Measurements from ENCODE around the gene TCF23. TPM values are rescaled to one million over a fixed set of nuclear protein-coding genes. Genes with fewer than 3 reads are reported as not detected.

The TCF23 gene
- total and polyA plus RNA-seq, 4 donors, result under 0.01 to 0.05 (median 0.02) TPM; not detected in 1

GRCh38 chr2:27159271-27159670, 10.5 kb downstream of the TCF23 start:
- no peak for DNase-seq (ENCODE audit: low spot score)
- no peaks in the 10 kb centered on the region for H3K27me3 ChIP-seq (ENCODE audit: control insufficient read depth in 4 of 4, insufficient read depth in 4 of 4, low read length in 3 of 4)
- H3K27ac ChIP-seq (ENCODE audit: low read depth in 1 of 2, low read length in 2 of 2), result no peak overlapping the region
- H3K9ac ChIP-seq (ENCODE audit: low read depth in 1 of 2, low read length in 2 of 2), result no peak overlapping the region
- no peak overlapping the region for H3K4me3 ChIP-seq (ENCODE audit: low read depth in 1 of 3, low read length in 3 of 3)
- WGBS, result 92% methylated on average over 6 of the region's 6 CpGs
- no peaks in the 10 kb centered on the region for H3K36me3 ChIP-seq (ENCODE audit: control insufficient read depth in 4 of 4, insufficient read depth in 3 of 4, low read depth in 1 of 4, low read length in 3 of 4)
- TF ChIP-seq RAD21 (IDR thresholded peaks at IDR 0.05), result no peak
- no peak for TF ChIP-seq JUND (IDR thresholded peaks at IDR 0.05)
- TF ChIP-seq GABPA (IDR thresholded peaks at IDR 0.05 in 1 of 2, conservative IDR thresholded peaks at IDR 0.05 in 1 of 2), result no peak
- no peak for TF ChIP-seq FOXA2 (IDR thresholded peaks at IDR 0.05)
- no peak for TF ChIP-seq NR2F2 (IDR thresholded peaks at IDR 0.05)
- no peak for TF ChIP-seq HNF4G (IDR thresholded peaks at IDR 0.05)
- TF ChIP-seq YY1 (IDR thresholded peaks at IDR 0.05), result no peak
- TF ChIP-seq REST (IDR thresholded peaks at IDR 0.05), result no peak
- TF ChIP-seq FOXA1 (IDR thresholded peaks at IDR 0.05), result no peak
- TF ChIP-seq, protein P1, sequence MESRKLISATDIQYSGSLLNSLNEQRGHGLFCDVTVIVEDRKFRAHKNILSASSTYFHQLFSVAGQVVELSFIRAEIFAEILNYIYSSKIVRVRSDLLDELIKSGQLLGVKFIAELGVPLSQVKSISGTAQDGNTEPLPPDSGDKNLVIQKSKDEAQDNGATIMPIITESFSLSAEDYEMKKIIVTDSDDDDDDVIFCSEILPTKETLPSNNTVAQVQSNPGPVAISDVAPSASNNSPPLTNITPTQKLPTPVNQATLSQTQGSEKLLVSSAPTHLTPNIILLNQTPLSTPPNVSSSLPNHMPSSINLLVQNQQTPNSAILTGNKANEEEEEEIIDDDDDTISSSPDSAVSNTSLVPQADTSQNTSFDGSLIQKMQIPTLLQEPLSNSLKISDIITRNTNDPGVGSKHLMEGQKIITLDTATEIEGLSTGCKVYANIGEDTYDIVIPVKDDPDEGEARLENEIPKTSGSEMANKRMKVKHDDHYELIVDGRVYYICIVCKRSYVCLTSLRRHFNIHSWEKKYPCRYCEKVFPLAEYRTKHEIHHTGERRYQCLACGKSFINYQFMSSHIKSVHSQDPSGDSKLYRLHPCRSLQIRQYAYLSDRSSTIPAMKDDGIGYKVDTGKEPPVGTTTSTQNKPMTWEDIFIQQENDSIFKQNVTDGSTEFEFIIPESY (IDR thresholded peaks at IDR 0.05), result no peak
- TF ChIP-seq, protein P2, sequence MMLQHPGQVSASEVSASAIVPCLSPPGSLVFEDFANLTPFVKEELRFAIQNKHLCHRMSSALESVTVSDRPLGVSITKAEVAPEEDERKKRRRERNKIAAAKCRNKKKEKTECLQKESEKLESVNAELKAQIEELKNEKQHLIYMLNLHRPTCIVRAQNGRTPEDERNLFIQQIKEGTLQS (IDR thresholded peaks at IDR 0.05), result no peak
- no peak for TF ChIP-seq SP1 (IDR thresholded peaks at IDR 0.05)
- TF ChIP-seq, protein P3, sequence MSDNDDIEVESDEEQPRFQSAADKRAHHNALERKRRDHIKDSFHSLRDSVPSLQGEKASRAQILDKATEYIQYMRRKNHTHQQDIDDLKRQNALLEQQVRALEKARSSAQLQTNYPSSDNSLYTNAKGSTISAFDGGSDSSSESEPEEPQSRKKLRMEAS (IDR thresholded peaks at IDR 0.05), result no peak
- no peak for TF ChIP-seq RXRA (IDR thresholded peaks at IDR 0.05)
- no peak for TF ChIP-seq HNF4A (conservative IDR thresholded peaks at IDR 0.05)
- no peak for TF ChIP-seq TAF1 (conservative IDR thresholded peaks at IDR 0.05)
- TF ChIP-seq, protein P4, sequence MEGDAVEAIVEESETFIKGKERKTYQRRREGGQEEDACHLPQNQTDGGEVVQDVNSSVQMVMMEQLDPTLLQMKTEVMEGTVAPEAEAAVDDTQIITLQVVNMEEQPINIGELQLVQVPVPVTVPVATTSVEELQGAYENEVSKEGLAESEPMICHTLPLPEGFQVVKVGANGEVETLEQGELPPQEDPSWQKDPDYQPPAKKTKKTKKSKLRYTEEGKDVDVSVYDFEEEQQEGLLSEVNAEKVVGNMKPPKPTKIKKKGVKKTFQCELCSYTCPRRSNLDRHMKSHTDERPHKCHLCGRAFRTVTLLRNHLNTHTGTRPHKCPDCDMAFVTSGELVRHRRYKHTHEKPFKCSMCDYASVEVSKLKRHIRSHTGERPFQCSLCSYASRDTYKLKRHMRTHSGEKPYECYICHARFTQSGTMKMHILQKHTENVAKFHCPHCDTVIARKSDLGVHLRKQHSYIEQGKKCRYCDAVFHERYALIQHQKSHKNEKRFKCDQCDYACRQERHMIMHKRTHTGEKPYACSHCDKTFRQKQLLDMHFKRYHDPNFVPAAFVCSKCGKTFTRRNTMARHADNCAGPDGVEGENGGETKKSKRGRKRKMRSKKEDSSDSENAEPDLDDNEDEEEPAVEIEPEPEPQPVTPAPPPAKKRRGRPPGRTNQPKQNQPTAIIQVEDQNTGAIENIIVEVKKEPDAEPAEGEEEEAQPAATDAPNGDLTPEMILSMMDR (IDR thresholded peaks at IDR 0.05; ENCODE audit: low read depth, low read length, missing input control), result no peak
- peaks cover 0 to 2% (median under 1%) of the 10 kb centered on the region in 4 donors for H3K4me1 ChIP-seq (ENCODE audit: control insufficient read depth in 4 of 4, insufficient read depth in 4 of 4, low read length in 3 of 4)
- no peaks in the 10 kb centered on the region for H3K9me3 ChIP-seq (ENCODE audit: control insufficient read depth in 4 of 4, low read length in 3 of 4)

All from liver (tissue), 9 donors.